H1 (cell line): ENCODE results near the gene SLC25A22. TPM values are rescaled to one million over a fixed set of nuclear protein-coding genes. Genes with fewer than 3 reads are reported as not detected.

Experiments
- CTCF ChIA-PET: fragments of 300-600 bp; sonication (Branson Sonifier 250); formaldehyde crosslinking; loops from one replicate; lab custom pipeline; 2021; ENCODE audit not compliant: partially characterized antibody; lab: Charles Lee
- POLR2A ChIA-PET: fragments of 300-600 bp; sonication (Branson Sonifier 250); formaldehyde crosslinking; loops from one replicate; lab custom pipeline; 2021; ENCODE audit warnings: inconsistent platforms; ENCODE audit not compliant: partially characterized antibody; lab: Charles Lee
- DNase-seq, 2 experiments: peaks; one replicate each; pipeline versions ENCODE4 v3.0.0 to v3.0.0-alpha.2; 2010 to 2022; ENCODE audit warnings: low spot score in 2 of 2, low read depth in 1 of 2, mixed read lengths in 1 of 2
- FAIRE-seq: peaks from 2 replicates; lab custom pipeline; 2011; peaks lifted over from hg19 to GRCh38; lab: Jason Lieb, UNC
- H2AFZ ChIP-seq: 2 replicates; pipeline ENCODE4 v1.8.1; 2012; ENCODE audit warnings: low read length, inconsistent platforms
- H2AK5ac ChIP-seq: 2 replicates; pipeline ENCODE4 v1.6.1; 2013; ENCODE audit warnings: low read depth, low read length
- H2BK120ac ChIP-seq: replicated peaks from 2 replicates; pipeline ENCODE3; 2013; ENCODE audit warnings: low read depth, low read length, inconsistent platforms
- H2BK12ac ChIP-seq: 2 replicates; pipeline ENCODE4 v1.6.1; 2013; ENCODE audit warnings: low read depth, low read length
- H2BK15ac ChIP-seq: 2 replicates; pipeline ENCODE4 v1.6.1; 2013; ENCODE audit warnings: low read length
- H2BK20ac ChIP-seq: 2 replicates; pipeline ENCODE4 v1.6.1; 2013; ENCODE audit warnings: low read length
- H2BK5ac ChIP-seq: 2 replicates; pipeline ENCODE4 v1.6.1; 2013; ENCODE audit warnings: low read depth, low read length
- H3K14ac ChIP-seq: 2 replicates; pipeline ENCODE4 v1.6.1; 2013; ENCODE audit warnings: inconsistent platforms; ENCODE audit not compliant: insufficient read length
- H3K18ac ChIP-seq: 2 replicates; pipeline ENCODE4 v1.6.1; 2013; ENCODE audit warnings: low read length; ENCODE audit errors: extremely low read depth
- H3K23ac ChIP-seq: 2 replicates; pipeline ENCODE4 v1.6.1; 2013; ENCODE audit warnings: inconsistent platforms; ENCODE audit not compliant: insufficient read length
- H3K23me2 ChIP-seq: 2 replicates; pipeline ENCODE4 v1.6.1; 2013; ENCODE audit warnings: low read depth, low read length
- H3K27ac ChIP-seq: 2 replicates; pipeline ENCODE4 v1.6.1; 2011; ENCODE audit warnings: low read depth, low read length, inconsistent platforms
- H3K27me3 ChIP-seq, 4 experiments: replicated peaks in 1 of 4; 1 replicate in 1 of 4; 2 replicates in 3 of 4; pipeline versions ENCODE4 v1.6.1 to v1.8.1; 2011 to 2013; ENCODE audit warnings: low read length in 3 of 4, mild to moderate bottlenecking in 3 of 4, inconsistent platforms in 2 of 4, mixed read lengths in 2 of 4, moderate library complexity in 1 of 4; ENCODE audit not compliant: control insufficient read depth in 3 of 4, insufficient read depth in 3 of 4; ENCODE audit errors: extremely low read depth in 1 of 4
- H3K36me3 ChIP-seq, 4 experiments: 2 replicates each; pipeline versions ENCODE4 v1.6.1 to v1.8.1; 2011 to 2013; ENCODE audit warnings: mild to moderate bottlenecking in 4 of 4, low read length in 3 of 4, moderate library complexity in 2 of 4, control low read depth in 1 of 4, inconsistent platforms in 1 of 4; ENCODE audit not compliant: insufficient read depth in 4 of 4, control insufficient read depth in 2 of 4
- H3K4ac ChIP-seq: replicated peaks from 2 replicates; pipeline ENCODE3; 2013; ENCODE audit warnings: low read length, low read depth, mixed read lengths, inconsistent platforms; ENCODE audit not compliant: insufficient read length
- H3K4me1 ChIP-seq, 4 experiments: replicated peaks in 1 of 4; 1 replicate in 1 of 4; 2 replicates in 3 of 4; pipeline versions ENCODE4 v1.6.1 to v1.8.1; 2011 to 2013; ENCODE audit warnings: low read length in 3 of 4, inconsistent platforms in 2 of 4, mixed read lengths in 1 of 4; ENCODE audit not compliant: insufficient read depth in 4 of 4, control insufficient read depth in 3 of 4
- H3K4me2 ChIP-seq, 2 experiments: 2 replicates each; pipeline versions ENCODE4 v1.6.1 to v1.8.1; 2011 to 2013; ENCODE audit warnings: low read depth in 2 of 2, low read length in 2 of 2, control low read depth in 1 of 2, inconsistent platforms in 1 of 2, mild to moderate bottlenecking in 1 of 2; ENCODE audit not compliant: insufficient read depth in 1 of 2
- H3K4me3 ChIP-seq, 4 experiments: fragments of 200-600, 300-600 bp in 1 of 4; sonication (generic), shearing (Covaris generic), sonication (Bioruptor Twin) in 1 of 4; 2 replicates each; pipeline versions ENCODE4 v1.5.1 to v1.8.1; 2011 to 2016; ENCODE audit warnings: low read length in 4 of 4, low read depth in 3 of 4, control low read depth in 2 of 4, inconsistent platforms in 2 of 4, mild to moderate bottlenecking in 2 of 4, mixed read lengths in 1 of 4, moderate library complexity in 1 of 4; ENCODE audit not compliant: insufficient read depth in 2 of 4; ENCODE audit errors: extremely low read depth in 1 of 4
- H3K56ac ChIP-seq: replicated peaks from 2 replicates; pipeline ENCODE3; 2013; ENCODE audit warnings: low read depth, mild to moderate bottlenecking, mixed read lengths, low read length, inconsistent platforms; ENCODE audit not compliant: insufficient read length
- H3K79me1 ChIP-seq: 2 replicates; pipeline ENCODE4 v1.6.1; 2013; ENCODE audit warnings: low read depth, low read length, control low read depth
- H3K79me2 ChIP-seq, 2 experiments: 2 replicates each; pipeline versions ENCODE4 v1.6.1 to v1.8.1; 2012 to 2013; ENCODE audit warnings: low read length in 2 of 2, mild to moderate bottlenecking in 2 of 2, inconsistent platforms in 1 of 2; ENCODE audit not compliant: insufficient read depth in 2 of 2, control insufficient read depth in 1 of 2
- H3K9ac ChIP-seq, 4 experiments: replicated peaks in 1 of 4; 1 replicate in 1 of 4; 2 replicates in 3 of 4; pipeline versions ENCODE4 v1.6.1 to v1.8.1; 2011 to 2013; ENCODE audit warnings: low read depth in 3 of 4, low read length in 3 of 4, control low read depth in 2 of 4, mild to moderate bottlenecking in 2 of 4, moderate library complexity in 2 of 4, inconsistent platforms in 1 of 4; ENCODE audit errors: extremely low read depth in 1 of 4
- H3K9me3 ChIP-seq, 2 experiments: 2 replicates each; pipeline versions ENCODE4 v1.6.1 to v1.8.1; 2012 to 2013; ENCODE audit warnings: mild to moderate bottlenecking in 2 of 2, moderate library complexity in 2 of 2, control low read depth in 1 of 2, inconsistent platforms in 1 of 2, low read depth in 1 of 2, low read length in 1 of 2, mixed read lengths in 1 of 2; ENCODE audit not compliant: insufficient read depth in 2 of 2
- H4K20me1 ChIP-seq, 2 experiments: replicated peaks in 1 of 2; 2 replicates each; pipeline versions ENCODE3 to v1.8.1; 2011 to 2013; ENCODE audit warnings: inconsistent platforms in 2 of 2, low read length in 2 of 2, mild to moderate bottlenecking in 1 of 2; ENCODE audit not compliant: insufficient read depth in 2 of 2, control insufficient read depth in 1 of 2
- H4K5ac ChIP-seq: 2 replicates; pipeline ENCODE4 v1.6.1; 2013; ENCODE audit warnings: low read length, low read depth, mixed read lengths, inconsistent platforms; ENCODE audit not compliant: insufficient read length
- H4K8ac ChIP-seq: 2 replicates; pipeline ENCODE4 v1.8.0; 2013; ENCODE audit warnings: mild to moderate bottlenecking, moderate library complexity, low read length, inconsistent platforms; ENCODE audit not compliant: insufficient read depth; ENCODE audit errors: extremely low read depth
- H4K91ac ChIP-seq: replicated peaks from 2 replicates; pipeline ENCODE3; 2013; ENCODE audit warnings: low read length, mixed read lengths, inconsistent platforms; ENCODE audit not compliant: insufficient read length
- EP300 ChIP-seq, 2 experiments: IDR thresholded peaks; 1 replicate in 1 of 2; 2 replicates in 1 of 2; pipeline ENCODE4 v1.6.1; 2011 to 2012; ENCODE audit warnings: low read depth in 2 of 2, low read length in 2 of 2, mild to moderate bottlenecking in 2 of 2, borderline replicate concordance in 1 of 2, inconsistent platforms in 1 of 2, moderate library complexity in 1 of 2
- WGBS, 2 experiments: shearing (Covaris generic) in 1 of 2; methylation state at CpG; one replicate each; pipeline versions ENCODE4 v1.1.6 to v1.1.7; 2013 to 2015; ENCODE audit warnings: low lambda C conversion rate in 2 of 2, mixed read lengths in 2 of 2, inconsistent platforms in 1 of 2, low coverage in 1 of 2, missing lambda C conversion rate in 1 of 2; ENCODE audit not compliant: insufficient replicate concordance in 2 of 2, insufficient coverage in 1 of 2, insufficient read length in 1 of 2; ENCODE audit errors: extremely low coverage in 1 of 2, missing lambda C conversion rate in 1 of 2; 5-methylcytosine and 5-hydroxymethylcytosine counted together
- polyA plus RNA-seq, 7 experiments: library from polyadenylated mRNA; depleted of rRNA in 3 of 7; stranded (reverse) in 5 of 7; unstranded in 2 of 7; fragments of >200 nt in 5 of 7; fragments of 200-250 nt in 2 of 7; gene quantifications; 1 replicate in 5 of 7; 2 replicates in 1 of 7; 4 replicates in 1 of 7; pipeline versions ENCODE4 v1.2.1 to v1.2.3, GENCODE V29; 2011 to 2013; ENCODE audit warnings: missing spikeins in 2 of 7, mixed read lengths in 2 of 7
- total RNA-seq: library from RNA; stranded (reverse); fragmentation: NEBNext Ultra II Directional; extraction: Animal tissue kit (Norgen Biotek cat#: 25700); gene quantifications from 2 replicates; pipeline ENCODE4 v1.2.1, GENCODE V29; 2021
- TF ChIP-seq, protein P1 (sequence below): IDR thresholded peaks from 2 replicates; pipeline ENCODE4 v1.6.1; 2011; ENCODE audit warnings: low read length, improper control_type of control experiment

Gene SLC25A22
- total and polyA plus RNA-seq, 2 of the 8 experiments (the other 6 are each of a cell fraction or from before 2014, with no cell fraction given): 31.5 to 48.0 TPM

DNA sequence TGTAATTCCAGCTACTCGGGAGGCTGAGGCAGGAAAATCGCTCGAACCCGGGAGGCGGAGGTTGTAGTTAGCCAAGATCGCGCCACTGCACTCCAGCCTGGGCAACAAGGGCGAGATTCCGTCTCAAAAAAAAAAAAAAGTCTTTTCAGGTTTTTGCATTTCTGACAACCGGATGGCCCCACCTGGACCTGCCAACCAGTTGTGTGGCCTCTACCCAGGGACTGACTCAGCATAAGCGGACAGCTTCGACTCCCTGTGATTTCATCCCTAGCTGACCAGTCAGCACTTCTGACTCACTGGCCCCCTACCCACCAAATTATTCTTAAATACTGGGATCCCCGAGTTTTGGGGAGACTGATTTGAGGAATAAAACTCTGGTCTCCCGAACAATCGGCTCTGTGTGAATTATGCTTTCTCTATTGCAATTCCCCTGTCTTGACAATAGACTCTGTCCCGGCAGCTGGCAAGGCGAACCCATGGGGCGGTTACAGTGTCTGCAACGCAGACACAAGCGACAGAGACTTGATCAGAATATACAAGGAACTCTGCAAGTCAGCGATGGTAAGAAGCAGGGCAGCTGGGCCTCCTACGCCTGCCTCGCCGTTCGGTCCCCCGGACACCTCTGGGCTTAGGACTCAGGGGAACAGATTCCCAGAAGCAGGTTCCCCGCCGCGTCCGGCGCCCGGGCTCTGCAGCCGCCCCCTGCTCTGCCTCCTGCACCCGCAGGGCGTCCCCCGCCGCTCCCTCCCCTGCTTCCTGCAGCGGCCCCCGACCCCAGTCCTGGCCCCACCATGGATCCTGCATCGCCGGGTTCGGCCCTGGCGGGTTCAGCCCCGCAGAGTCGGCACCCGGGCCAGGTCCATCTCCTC, 51.6 kb downstream of the SLC25A22 start:
- H3K4me1 ChIP-seq: peaks cover 0 to 15% (median 4%) of the 10 kb centered on the region in 4 experiments; a peak in 5 of 7 replicates
- FAIRE-seq (peak; percentile 36), DNase-seq (no peak)
- H2AFZ ChIP-seq: no peak overlapping the region
- H2BK20ac ChIP-seq: 0 out of 2 replicates have a peak overlapping the region, but pooled peaks have one; percentile 48
- peak overlapping the region; percentile 92 for H3K56ac ChIP-seq
- peaks cover 5% of the 10 kb centered on the region; the same call in 1 of the 2 replicates for H3K23me2 ChIP-seq
- H3K4me2 ChIP-seq: peak overlapping the region; percentile 84 to 88
- POLR2A ChIA-PET: interaction anchor here (0.6 to 32.3 kb wide), 22 partner anchors 7 to 168 kb away, joined by 3 to 636 read pairs (median 5); partner anchors contain the start of genes CHID1, DEAF1, GATD1 and TMEM80
- no peaks in the 10 kb centered on the region for H3K36me3 ChIP-seq
- H2BK5ac ChIP-seq: peak overlapping the region; percentile 90; the same call in 1 of the 2 replicates
- H3K4me3 ChIP-seq: peak overlapping the region; percentile 72 to 91 (median 81)
- peaks cover 24 to 41% of the 10 kb centered on the region in 2 experiments for H3K79me2 ChIP-seq
- H3K9ac ChIP-seq: peak overlapping the region; percentile 38 to 90 (median 78); a peak in 6 of 7 replicates
- no peak overlapping the region for H3K23ac ChIP-seq
- H3K27me3 ChIP-seq: no peaks in the 10 kb centered on the region
- peaks cover 8% of the 10 kb centered on the region for H3K79me1 ChIP-seq
- no peaks in the 10 kb centered on the region for H3K9me3 ChIP-seq
- no peak overlapping the region for H3K14ac ChIP-seq
- peak overlapping the region; percentile 85 for H3K27ac ChIP-seq
- H2AK5ac ChIP-seq: no peak overlapping the region
- 0 out of 2 replicates have a peak overlapping the region, but pooled peaks have one; percentile 39 for H2BK12ac ChIP-seq
- peak overlapping the region; percentile 61; the same call in 1 of the 2 replicates for H2BK15ac ChIP-seq
- H4K20me1 ChIP-seq: peaks cover 9 to 16% of the 10 kb centered on the region in 2 experiments
- WGBS, 2 experiments: 40% methylated on average over 28 of the region's 46 CpGs; no CpG with 5 or more reads in 1 of the 2 experiments
- peak overlapping the region; percentile 20 for H4K91ac ChIP-seq
- H4K8ac ChIP-seq: peak overlapping the region; percentile 62; the same call in 1 of the 2 replicates
- CTCF ChIA-PET: interaction anchor here (9.2 to 26.9 kb wide), 2 partner anchors 13 to 19 kb away, joined by 105 to 395 read pairs; no protein-coding TSS in a partner anchor
- peak overlapping the region; percentile 4 for H2BK120ac ChIP-seq
- peak overlapping the region; percentile 97 for H3K18ac ChIP-seq
- H3K4ac ChIP-seq: peak overlapping the region; percentile 78
- H4K5ac ChIP-seq: peak overlapping the region; percentile 98
- no peak for TF ChIP-seq EP300 (IDR thresholded peaks at IDR 0.05; ENCODE audit: borderline replicate concordance in 1 of 2, low read depth in 2 of 2, low read length in 2 of 2)
- TF ChIP-seq, protein P1, sequence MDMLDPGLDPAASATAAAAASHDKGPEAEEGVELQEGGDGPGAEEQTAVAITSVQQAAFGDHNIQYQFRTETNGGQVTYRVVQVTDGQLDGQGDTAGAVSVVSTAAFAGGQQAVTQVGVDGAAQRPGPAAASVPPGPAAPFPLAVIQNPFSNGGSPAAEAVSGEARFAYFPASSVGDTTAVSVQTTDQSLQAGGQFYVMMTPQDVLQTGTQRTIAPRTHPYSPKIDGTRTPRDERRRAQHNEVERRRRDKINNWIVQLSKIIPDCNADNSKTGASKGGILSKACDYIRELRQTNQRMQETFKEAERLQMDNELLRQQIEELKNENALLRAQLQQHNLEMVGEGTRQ: no peak
